Measurements from ENCODE around the gene CPNE8. TPM values are rescaled to one million over a fixed set of nuclear protein-coding genes. Genes with fewer than 3 reads are reported as not detected.

CPNE8 gene
- total RNA-seq, 2 experiments from 2014 or later = 1.3 to 1.6 TPM

- Mint-ChIP-seq H3K4me1 (ENCODE audit: low read depth) (no peaks in the 10 kb centered on the region), H3K36me3 (ENCODE audit: low read depth) (no peaks in the 10 kb centered on the region), H3K27me3 (ENCODE audit: low read depth) (no peaks in the 10 kb centered on the region), H3K27ac (no peak overlapping the region), H3K4me3 (no peak overlapping the region), H3K9me3 (ENCODE audit: insufficient read depth) (no peaks in the 10 kb centered on the region)
- ATAC-seq (no peak), DNase-seq (no peak)
- ChIA-PET POLR2A (no interaction called here), CTCF (no interaction called here)
Measured at GRCh38 chr12:38872561-38872960, 32.8 kb downstream of the CPNE8 start.

- Mint-ChIP-seq H3K27ac (no peak overlapping the region), H3K9me3 (ENCODE audit: insufficient read depth) (no peaks in the 10 kb centered on the region), H3K4me1 (ENCODE audit: low read depth) (no peaks in the 10 kb centered on the region), H3K27me3 (ENCODE audit: low read depth) (no peaks in the 10 kb centered on the region), H3K36me3 (ENCODE audit: low read depth) (no peaks in the 10 kb centered on the region), H3K4me3 (no peak overlapping the region)
- no peak for ATAC-seq
- ChIA-PET POLR2A (no interaction called here), CTCF (no interaction called here)
- DNase-seq = no peak
Measured at GRCh38 chr12:38872156-38872555, 33.2 kb downstream of the CPNE8 start.

DNA sequence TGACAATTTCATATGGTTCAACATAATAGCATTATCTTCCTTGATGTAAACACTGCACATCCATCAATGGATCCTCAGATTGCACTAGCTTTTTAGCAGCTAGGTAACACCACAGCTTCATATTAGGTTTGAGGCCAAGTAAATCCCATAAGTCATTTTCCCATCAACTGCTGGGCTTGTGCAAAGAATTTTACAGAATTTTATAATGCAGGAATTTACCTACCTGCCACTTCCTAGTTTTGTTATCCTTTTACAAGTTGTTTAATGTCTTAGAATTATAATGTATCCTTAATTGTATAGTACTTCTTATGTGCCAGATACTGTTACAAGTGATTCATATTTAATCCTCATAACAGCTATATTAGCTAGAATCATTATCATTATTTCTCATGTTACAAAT lies 36.4 kb downstream of the CPNE8 start:
- ChIA-PET CTCF (no interaction called here), POLR2A (no interaction called here)
- ATAC-seq (no peak), DNase-seq (no peak)
- Mint-ChIP-seq H3K9me3 (ENCODE audit: insufficient read depth) (no peaks in the 10 kb centered on the region), H3K27ac (no peak overlapping the region), H3K4me3 (no peak overlapping the region), H3K4me1 (ENCODE audit: low read depth) (no peaks in the 10 kb centered on the region), H3K36me3 (ENCODE audit: low read depth) (no peaks in the 10 kb centered on the region), H3K27me3 (ENCODE audit: low read depth) (no peaks in the 10 kb centered on the region)

GRCh38 chr12:38850461-38850860 lies 54.9 kb downstream of the CPNE8 start:
- no peak for DNase-seq
- no peaks in the 10 kb centered on the region for H3K27me3 Mint-ChIP-seq (ENCODE audit: low read depth)
- H3K4me1 Mint-ChIP-seq (ENCODE audit: low read depth) = no peaks in the 10 kb centered on the region
- H3K27ac Mint-ChIP-seq = no peak overlapping the region
- no peaks in the 10 kb centered on the region for H3K9me3 Mint-ChIP-seq (ENCODE audit: insufficient read depth)
- H3K4me3 Mint-ChIP-seq = no peak overlapping the region
- no peak for ATAC-seq
- POLR2A ChIA-PET = no interaction called here
- no peaks in the 10 kb centered on the region for H3K36me3 Mint-ChIP-seq (ENCODE audit: low read depth)
- CTCF ChIA-PET = no interaction called here

DNA sequence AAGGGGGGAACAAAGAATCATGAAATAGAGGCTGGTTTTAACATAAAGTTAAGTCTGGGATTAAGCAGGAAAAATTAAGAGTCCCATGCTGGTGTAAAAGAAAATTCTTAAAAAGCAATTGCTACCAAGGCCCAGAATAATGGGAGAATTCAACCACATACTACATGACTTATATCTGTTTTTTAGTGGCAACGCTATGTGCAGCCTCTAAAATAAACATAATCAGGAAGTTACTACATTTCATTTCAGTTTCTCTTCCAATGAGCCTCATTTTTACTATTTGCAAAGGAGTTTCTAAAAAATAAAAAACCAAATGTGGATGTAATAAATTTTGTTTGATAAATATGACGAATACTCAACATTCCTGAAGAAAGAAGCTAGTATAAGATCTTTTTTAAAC lies 58.1 kb downstream of the CPNE8 start:
- CTCF ChIA-PET = no interaction called here
- H3K9me3 Mint-ChIP-seq (ENCODE audit: insufficient read depth) = no peaks in the 10 kb centered on the region
- no peak for DNase-seq
- ATAC-seq = no peak
- H3K4me3 Mint-ChIP-seq = no peak overlapping the region
- no peaks in the 10 kb centered on the region for H3K27me3 Mint-ChIP-seq (ENCODE audit: low read depth)
- H3K27ac Mint-ChIP-seq = no peak overlapping the region
- POLR2A ChIA-PET = no interaction called here
- H3K4me1 Mint-ChIP-seq (ENCODE audit: low read depth) = no peaks in the 10 kb centered on the region
- no peaks in the 10 kb centered on the region for H3K36me3 Mint-ChIP-seq (ENCODE audit: low read depth)

GRCh38 chr12:38844267-38844666 lies 61.1 kb downstream of the CPNE8 start:
- Mint-ChIP-seq H3K9me3 (ENCODE audit: insufficient read depth) (no peaks in the 10 kb centered on the region), H3K4me1 (ENCODE audit: low read depth) (no peaks in the 10 kb centered on the region), H3K36me3 (ENCODE audit: low read depth) (no peaks in the 10 kb centered on the region), H3K4me3 (no peak overlapping the region), H3K27me3 (ENCODE audit: low read depth) (no peaks in the 10 kb centered on the region), H3K27ac (no peak overlapping the region)
- ATAC-seq = no peak
- POLR2A ChIA-PET = no interaction called here
- CTCF ChIA-PET = no interaction called here
- DNase-seq = no peak

GRCh38 chr12:38838056-38838850 lies 67.1 kb downstream of the CPNE8 start:
- H3K4me1 Mint-ChIP-seq (ENCODE audit: low read depth) = no peaks in the 10 kb centered on the region
- no peaks in the 10 kb centered on the region for H3K36me3 Mint-ChIP-seq (ENCODE audit: low read depth)
- no peaks in the 10 kb centered on the region for H3K9me3 Mint-ChIP-seq (ENCODE audit: insufficient read depth)
- CTCF ChIA-PET = no interaction called here
- no peak overlapping the region for H3K27ac Mint-ChIP-seq
- no peaks in the 10 kb centered on the region for H3K27me3 Mint-ChIP-seq (ENCODE audit: low read depth)
- no peak overlapping the region for H3K4me3 Mint-ChIP-seq
- ATAC-seq (no peak), DNase-seq (no peak)
- POLR2A ChIA-PET = no interaction called here

- ChIA-PET POLR2A (no interaction called here), CTCF (no interaction called here)
- Mint-ChIP-seq H3K27ac (no peak overlapping the region), H3K36me3 (ENCODE audit: low read depth) (no peaks in the 10 kb centered on the region), H3K27me3 (ENCODE audit: low read depth) (no peaks in the 10 kb centered on the region), H3K4me3 (no peak overlapping the region), H3K4me1 (ENCODE audit: low read depth) (no peaks in the 10 kb centered on the region), H3K9me3 (ENCODE audit: insufficient read depth) (no peaks in the 10 kb centered on the region)
- no peak for ATAC-seq
- no peak for DNase-seq
Measured at GRCh38 chr12:38831715-38832114, 73.7 kb downstream of the CPNE8 start.

- H3K4me3 Mint-ChIP-seq = no peak overlapping the region
- DNase-seq (no peak), ATAC-seq (no peak)
- H3K4me1 Mint-ChIP-seq (ENCODE audit: low read depth) = no peaks in the 10 kb centered on the region
- ChIA-PET CTCF (no interaction called here), POLR2A (no interaction called here)
- H3K27me3 Mint-ChIP-seq (ENCODE audit: low read depth) = no peaks in the 10 kb centered on the region
- H3K9me3 Mint-ChIP-seq (ENCODE audit: insufficient read depth) = no peaks in the 10 kb centered on the region
- no peaks in the 10 kb centered on the region for H3K36me3 Mint-ChIP-seq (ENCODE audit: low read depth)
- no peak overlapping the region for H3K27ac Mint-ChIP-seq
Measured at GRCh38 chr12:38825006-38825405, 80.4 kb downstream of the CPNE8 start.

GRCh38 chr12:38823738-38824137 lies 81.7 kb downstream of the CPNE8 start:
- H3K27ac Mint-ChIP-seq = no peak overlapping the region
- H3K4me3 Mint-ChIP-seq = no peak overlapping the region
- POLR2A ChIA-PET = no interaction called here
- no peaks in the 10 kb centered on the region for H3K4me1 Mint-ChIP-seq (ENCODE audit: low read depth)
- DNase-seq = no peak
- H3K9me3 Mint-ChIP-seq (ENCODE audit: insufficient read depth) = no peaks in the 10 kb centered on the region
- H3K27me3 Mint-ChIP-seq (ENCODE audit: low read depth) = no peaks in the 10 kb centered on the region
- no peaks in the 10 kb centered on the region for H3K36me3 Mint-ChIP-seq (ENCODE audit: low read depth)
- no peak for ATAC-seq
- CTCF ChIA-PET = no interaction called here

DNA sequence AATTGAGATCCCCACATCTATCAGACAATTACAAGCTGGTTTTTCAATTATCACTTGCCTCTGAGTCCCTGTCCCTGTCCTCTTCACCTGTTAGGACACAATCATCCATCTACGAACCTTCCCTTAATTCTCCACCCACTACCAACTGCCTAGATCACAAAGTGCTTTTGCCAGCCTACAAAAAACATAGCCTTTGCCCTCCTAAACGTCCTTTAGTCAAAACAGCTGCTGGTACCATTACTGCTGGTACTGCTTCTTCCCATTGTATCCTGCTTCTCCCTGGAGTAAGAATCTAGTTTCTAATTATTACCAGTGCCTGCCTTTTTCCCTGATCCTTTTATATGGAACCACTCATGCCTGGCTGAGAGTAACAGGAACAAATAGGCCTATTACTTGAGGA lies 82.1 kb downstream of the CPNE8 start:
- Mint-ChIP-seq H3K36me3 (ENCODE audit: low read depth) (no peaks in the 10 kb centered on the region), H3K27ac (no peak overlapping the region), H3K27me3 (ENCODE audit: low read depth) (no peaks in the 10 kb centered on the region), H3K4me1 (ENCODE audit: low read depth) (no peaks in the 10 kb centered on the region), H3K4me3 (no peak overlapping the region), H3K9me3 (ENCODE audit: insufficient read depth) (no peaks in the 10 kb centered on the region)
- POLR2A ChIA-PET = no interaction called here
- DNase-seq (no peak), ATAC-seq (no peak)
- CTCF ChIA-PET = no interaction called here

GRCh38 chr12:38817942-38818341 lies 87.4 kb downstream of the CPNE8 start:
- CTCF ChIA-PET = no interaction called here
- DNase-seq (no peak), ATAC-seq (no peak)
- H3K4me1 Mint-ChIP-seq (ENCODE audit: low read depth) = no peaks in the 10 kb centered on the region
- POLR2A ChIA-PET = no interaction called here
- no peak overlapping the region for H3K27ac Mint-ChIP-seq
- H3K27me3 Mint-ChIP-seq (ENCODE audit: low read depth) = no peaks in the 10 kb centered on the region
- peaks cover 4% of the 10 kb centered on the region for H3K9me3 Mint-ChIP-seq (ENCODE audit: insufficient read depth)
- no peak overlapping the region for H3K4me3 Mint-ChIP-seq
- H3K36me3 Mint-ChIP-seq (ENCODE audit: low read depth) = no peaks in the 10 kb centered on the region

GRCh38 chr12:38813923-38814322 lies 91.5 kb downstream of the CPNE8 start:
- no peaks in the 10 kb centered on the region for H3K36me3 Mint-ChIP-seq (ENCODE audit: low read depth)
- ChIA-PET CTCF (no interaction called here), POLR2A (no interaction called here)
- no peak overlapping the region for H3K27ac Mint-ChIP-seq
- no peak overlapping the region for H3K4me3 Mint-ChIP-seq
- no peak for ATAC-seq
- no peaks in the 10 kb centered on the region for H3K4me1 Mint-ChIP-seq (ENCODE audit: low read depth)
- peaks cover 18% of the 10 kb centered on the region for H3K9me3 Mint-ChIP-seq (ENCODE audit: insufficient read depth)
- no peaks in the 10 kb centered on the region for H3K27me3 Mint-ChIP-seq (ENCODE audit: low read depth)
- no peak for DNase-seq

Data from activated CD8-positive, alpha-beta T cell treated with anti-CD3 and anti-CD28 coated beads, Interleukin-2, amount 10 ng/mL, durations not matched to agents 7 days and 5 days (primary cell).